ENCODE results near the gene COL16A1.

Gene COL16A1

DNA sequence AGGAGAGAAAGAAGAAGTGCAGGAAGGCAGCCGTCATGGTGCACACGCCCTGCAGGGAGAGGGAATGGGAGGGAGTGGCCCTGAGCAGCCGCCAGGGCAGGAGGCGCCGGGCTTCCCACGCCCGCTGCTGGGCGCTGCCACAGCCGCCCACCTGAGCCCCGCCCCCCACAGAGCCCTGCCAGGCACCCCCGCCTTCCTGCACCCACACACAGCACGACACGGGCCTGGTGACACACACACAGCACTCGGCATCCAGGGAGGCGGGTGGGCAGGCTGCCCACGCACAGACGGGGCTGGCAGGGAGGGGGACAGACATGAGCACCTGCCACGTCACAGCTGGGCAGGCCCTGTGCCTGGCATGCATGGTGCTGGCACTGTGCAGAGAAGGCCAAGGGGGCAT is 32.9 kb upstream of the COL16A1 start:
- H3K36me3 ChIP-seq (ENCODE audit: control insufficient read depth in 2 of 2, insufficient read depth in 1 of 2, low read length in 2 of 2) = peaks cover 0 to 70% of the 10 kb centered on the region in 2 experiments; a peak in 1 of 3 replicates
- CTCF ChIA-PET = interaction anchor here (1.3 kb wide), 1 partner anchor 9 kb away, joined by 8 read pairs; no protein-coding TSS in a partner anchor

GRCh38 chr1:31735571-31735970 is 31.8 kb upstream of the COL16A1 start:
- POLR2A ChIA-PET = no interaction called here
- peaks cover 0 to 70% of the 10 kb centered on the region in 2 experiments; a peak in 1 of 3 replicates for H3K36me3 ChIP-seq (ENCODE audit: control insufficient read depth in 2 of 2, insufficient read depth in 1 of 2, low read length in 2 of 2)
- H3K27ac ChIP-seq (ENCODE audit: extremely low read depth, low read depth, low read length) = no peak overlapping the region
- H3K4me1 ChIP-seq (ENCODE audit: control insufficient read depth, insufficient read depth, low read length) = no peaks in the 10 kb centered on the region
- CTCF ChIA-PET = interaction anchor here (0.6 to 1.6 kb wide), 5 partner anchors 10 to 51 kb away, joined by 3 to 13 read pairs (median 4); no protein-coding TSS in a partner anchor
- no peaks in the 10 kb centered on the region for H3K9me3 ChIP-seq (ENCODE audit: control insufficient read depth, insufficient read depth, low read depth, low read length)
- H3K4me3 ChIP-seq (ENCODE audit: low read depth, low read length) = no peak overlapping the region
- TF ChIP-seq ZNF626 (tag by site-specific recombination; IDR thresholded peaks at IDR 0.05) (no peak), GFI1B (tag by site-specific recombination; IDR thresholded peaks at IDR 0.05) (no peak), ZNF521 (tag by site-specific recombination; IDR thresholded peaks at IDR 0.05) (no peak), ZBTB21 (tag by site-specific recombination; IDR thresholded peaks at IDR 0.05) (no peak), ZNF16 (tag by site-specific recombination; IDR thresholded peaks at IDR 0.05; ENCODE audit: low read depth) (no peak), FEZF1 (tag by site-specific recombination; IDR thresholded peaks at IDR 0.05) (no peak), ZNF677 (tag by site-specific recombination; IDR thresholded peaks at IDR 0.05) (no peak), ZFP3 (tag by site-specific recombination; IDR thresholded peaks at IDR 0.05; ENCODE audit: low read depth) (no peak), ZNF529 (tag by site-specific recombination; IDR thresholded peaks at IDR 0.05; ENCODE audit: insufficient replicate concordance) (no peak), ZNF37A (tag by site-specific recombination; IDR thresholded peaks at IDR 0.05) (no peak)

More for the DNA sequence above, 32.9 kb upstream of the COL16A1 start:
- TF ChIP-seq ZFHX2 (tag by site-specific recombination; conservative IDR thresholded peaks at IDR 0.05) (peak; percentile 99), ZBTB20 (tag by site-specific recombination; IDR thresholded peaks at IDR 0.05) (no peak), ZNF626 (tag by site-specific recombination; IDR thresholded peaks at IDR 0.05) (no peak), EGR2 (tag by site-specific recombination; IDR thresholded peaks at IDR 0.05; ENCODE audit: low read depth) (peak; percentile 98), KLF1 (tag by site-specific recombination; IDR thresholded peaks at IDR 0.05) (peak; percentile 92)
- TF ChIP-seq, protein P1, sequence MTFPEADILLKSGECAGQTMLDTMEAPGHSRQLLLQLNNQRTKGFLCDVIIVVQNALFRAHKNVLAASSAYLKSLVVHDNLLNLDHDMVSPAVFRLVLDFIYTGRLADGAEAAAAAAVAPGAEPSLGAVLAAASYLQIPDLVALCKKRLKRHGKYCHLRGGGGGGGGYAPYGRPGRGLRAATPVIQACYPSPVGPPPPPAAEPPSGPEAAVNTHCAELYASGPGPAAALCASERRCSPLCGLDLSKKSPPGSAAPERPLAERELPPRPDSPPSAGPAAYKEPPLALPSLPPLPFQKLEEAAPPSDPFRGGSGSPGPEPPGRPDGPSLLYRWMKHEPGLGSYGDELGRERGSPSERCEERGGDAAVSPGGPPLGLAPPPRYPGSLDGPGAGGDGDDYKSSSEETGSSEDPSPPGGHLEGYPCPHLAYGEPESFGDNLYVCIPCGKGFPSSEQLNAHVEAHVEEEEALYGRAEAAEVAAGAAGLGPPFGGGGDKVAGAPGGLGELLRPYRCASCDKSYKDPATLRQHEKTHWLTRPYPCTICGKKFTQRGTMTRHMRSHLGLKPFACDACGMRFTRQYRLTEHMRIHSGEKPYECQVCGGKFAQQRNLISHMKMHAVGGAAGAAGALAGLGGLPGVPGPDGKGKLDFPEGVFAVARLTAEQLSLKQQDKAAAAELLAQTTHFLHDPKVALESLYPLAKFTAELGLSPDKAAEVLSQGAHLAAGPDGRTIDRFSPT (tag by site-specific recombination; IDR thresholded peaks at IDR 0.05) = peak; percentile 59; the same call in 1 of the 2 replicates
- Histone ChIP-seq H3K27ac (ENCODE audit: extremely low read depth, low read depth, low read length) (no peak overlapping the region), H3K4me3 (ENCODE audit: low read depth, low read length) (no peak overlapping the region), H3K4me1 (ENCODE audit: control insufficient read depth, insufficient read depth, low read length) (no peaks in the 10 kb centered on the region), H3K9me3 (ENCODE audit: control insufficient read depth, insufficient read depth, low read depth, low read length) (no peaks in the 10 kb centered on the region)
- POLR2A ChIA-PET = no interaction called here

DNA sequence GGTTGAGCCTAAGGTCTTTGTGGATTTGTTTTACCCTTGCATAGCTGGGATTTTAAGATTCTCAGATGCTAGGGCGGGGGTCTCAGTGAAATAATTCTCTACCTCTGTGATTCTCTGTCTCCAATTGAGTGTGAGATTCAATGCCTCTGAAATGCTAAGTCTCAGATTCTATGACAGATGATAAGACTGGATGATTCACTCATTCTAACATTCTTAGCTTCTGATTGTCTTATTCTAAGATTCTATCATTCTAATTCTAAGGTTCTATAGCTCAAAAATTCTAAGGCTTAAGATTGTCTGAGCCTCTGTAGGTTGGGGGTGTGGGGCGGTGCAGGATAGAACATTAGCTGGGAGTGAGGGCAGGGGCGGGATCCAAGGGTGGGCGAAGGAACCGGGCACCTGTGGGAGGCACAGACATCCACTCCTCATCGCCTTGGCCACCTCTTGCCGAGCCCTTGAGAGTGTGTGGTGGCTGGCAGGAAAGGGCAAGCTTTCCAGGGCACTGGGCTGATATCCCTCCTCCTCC is 30.8 kb upstream of the COL16A1 start:
- no peaks in the 10 kb centered on the region for H3K4me1 ChIP-seq (ENCODE audit: control insufficient read depth, insufficient read depth, low read length)
- ChIA-PET CTCF (interaction anchor here (0.6 to 1.6 kb wide), 3 partner anchors 11 to 27 kb away, joined by 3 to 13 read pairs (median 4); no protein-coding TSS in a partner anchor), POLR2A (no interaction called here)
- no peak for TF ChIP-seq KLF1 (tag by site-specific recombination; IDR thresholded peaks at IDR 0.05)
- no peak for TF ChIP-seq ZNF548 (tag by site-specific recombination; IDR thresholded peaks at IDR 0.05)
- TF ChIP-seq EGR2 (tag by site-specific recombination; IDR thresholded peaks at IDR 0.05; ENCODE audit: low read depth) = peak; percentile 70
- TF ChIP-seq ZFHX2 (tag by site-specific recombination; conservative IDR thresholded peaks at IDR 0.05) = peak; percentile 36
- TF ChIP-seq, protein P2, sequence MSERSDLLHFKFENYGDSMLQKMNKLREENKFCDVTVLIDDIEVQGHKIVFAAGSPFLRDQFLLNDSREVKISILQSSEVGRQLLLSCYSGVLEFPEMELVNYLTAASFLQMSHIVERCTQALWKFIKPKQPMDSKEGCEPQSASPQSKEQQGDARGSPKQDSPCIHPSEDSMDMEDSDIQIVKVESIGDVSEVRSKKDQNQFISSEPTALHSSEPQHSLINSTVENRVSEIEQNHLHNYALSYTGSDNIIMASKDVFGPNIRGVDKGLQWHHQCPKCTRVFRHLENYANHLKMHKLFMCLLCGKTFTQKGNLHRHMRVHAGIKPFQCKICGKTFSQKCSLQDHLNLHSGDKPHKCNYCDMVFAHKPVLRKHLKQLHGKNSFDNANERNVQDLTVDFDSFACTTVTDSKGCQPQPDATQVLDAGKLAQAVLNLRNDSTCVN (tag by site-specific recombination; optimal IDR thresholded peaks at IDR 0.05) = no peak
- H3K9me3 ChIP-seq (ENCODE audit: control insufficient read depth, insufficient read depth, low read depth, low read length) = no peaks in the 10 kb centered on the region
- H3K4me3 ChIP-seq (ENCODE audit: low read depth, low read length) = no peak overlapping the region
- no peak overlapping the region for H3K27ac ChIP-seq (ENCODE audit: extremely low read depth, low read depth, low read length)
- H3K36me3 ChIP-seq (ENCODE audit: control insufficient read depth in 2 of 2, insufficient read depth in 1 of 2, low read length in 2 of 2) = peaks cover 0 to 70% of the 10 kb centered on the region in 2 experiments; a peak in 1 of 3 replicates
